GF-D8 (cell line): ENCODE results near the gene HOXA4.

Experiments used
- DNase-seq: peaks from one replicate; lab custom pipeline; 2025; lab: John Stamatoyannopoulos, UW

The HOXA4 gene

DNA sequence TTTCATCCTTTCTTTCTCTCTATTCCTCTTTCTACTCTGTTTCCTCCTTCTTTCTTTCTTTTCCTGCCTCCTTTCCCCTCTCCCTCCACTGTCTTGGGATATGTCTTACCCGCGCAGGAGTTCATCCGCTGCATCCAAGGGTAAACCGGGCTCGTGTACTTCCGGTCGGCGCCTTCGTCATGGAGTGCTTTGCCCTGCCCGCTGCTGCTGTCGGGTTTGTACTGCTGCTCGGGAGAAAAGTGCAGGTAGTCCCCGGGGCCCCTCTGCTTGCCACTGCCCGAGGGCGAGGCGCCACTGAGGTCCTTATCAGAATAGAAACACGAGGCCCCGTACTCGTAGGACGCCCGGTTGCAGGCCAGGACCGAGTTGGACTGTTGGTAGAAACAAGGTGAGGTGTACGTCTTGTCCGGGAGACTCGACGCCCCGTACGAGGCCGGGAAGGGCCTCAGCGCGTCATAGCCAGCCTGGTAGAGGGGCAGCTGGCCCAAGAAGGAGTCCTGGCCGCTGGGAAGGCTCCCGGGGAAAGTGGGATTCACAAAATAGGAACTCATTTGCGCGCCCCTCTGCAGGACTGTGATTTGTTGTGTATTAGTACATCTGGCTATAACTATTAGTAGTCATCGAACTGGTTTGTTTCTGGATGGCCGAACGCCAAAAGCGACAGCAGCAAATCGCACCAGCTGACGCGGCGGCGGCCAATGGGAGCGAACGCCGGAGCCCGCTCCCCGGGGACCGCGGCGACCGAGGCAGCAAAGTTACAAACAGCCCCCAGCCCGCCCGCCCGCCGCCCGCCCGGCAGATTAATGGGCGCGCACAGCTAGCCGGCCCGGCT is 16.9 kb upstream of the HOXA4 start, which contains the start of gene HOXA6:
TSS of gene HOXA6 (minus strand) at position 576 of the 832 bp plus-strand sequence. CDS start at position 551, 25 bp downstream.
- no peak for DNase-seq

DNA sequence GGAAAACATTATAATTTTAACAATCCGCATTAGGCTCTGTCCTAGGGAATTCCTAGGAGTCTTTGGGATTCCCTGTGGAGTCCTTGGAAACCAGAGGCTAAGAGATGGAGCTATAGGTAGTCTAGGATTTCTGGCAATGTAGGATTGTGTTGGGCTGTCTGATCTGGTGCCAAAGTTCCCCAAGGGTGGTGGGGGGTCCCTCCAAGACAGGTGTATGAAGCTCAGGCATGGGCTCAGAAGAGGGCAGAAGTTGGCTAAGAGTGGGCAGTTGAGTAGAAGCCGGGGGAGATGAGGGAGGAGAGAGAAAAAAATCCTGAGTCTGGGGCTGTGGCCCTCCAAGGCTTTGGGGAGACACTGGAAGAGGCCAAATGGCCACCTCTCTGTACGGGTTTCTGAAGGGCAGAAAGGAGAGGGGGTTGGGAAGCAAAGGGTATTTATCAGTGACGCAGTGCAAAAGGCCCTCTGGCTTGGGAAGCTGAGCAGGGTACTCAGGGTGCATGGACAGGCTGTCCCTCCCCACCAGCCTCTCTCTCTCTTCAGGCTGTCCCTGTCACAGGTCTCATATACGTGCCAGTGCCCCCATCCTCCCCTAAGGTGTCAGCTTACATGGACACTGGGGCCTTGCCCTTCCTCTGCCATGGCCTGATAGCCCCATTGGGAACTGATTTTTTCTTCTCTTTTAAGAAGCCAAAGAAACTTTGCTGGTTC is 16.1 kb upstream of the HOXA4 start:
- DNase-seq, result no peak

GRCh38 chr7:27145914-27146412 is 15.4 kb upstream of the HOXA4 start:
- no peak for DNase-seq

GRCh38 chr7:27145165-27145913 is 14.8 kb upstream of the HOXA4 start:
- DNase-seq, result no peak

- no peak for DNase-seq
Observed at GRCh38 chr7:27144781-27145164, 14.2 kb upstream of the HOXA4 start.

GRCh38 chr7:27143950-27144780 is 13.6 kb upstream of the HOXA4 start:
- no peak for DNase-seq

DNA sequence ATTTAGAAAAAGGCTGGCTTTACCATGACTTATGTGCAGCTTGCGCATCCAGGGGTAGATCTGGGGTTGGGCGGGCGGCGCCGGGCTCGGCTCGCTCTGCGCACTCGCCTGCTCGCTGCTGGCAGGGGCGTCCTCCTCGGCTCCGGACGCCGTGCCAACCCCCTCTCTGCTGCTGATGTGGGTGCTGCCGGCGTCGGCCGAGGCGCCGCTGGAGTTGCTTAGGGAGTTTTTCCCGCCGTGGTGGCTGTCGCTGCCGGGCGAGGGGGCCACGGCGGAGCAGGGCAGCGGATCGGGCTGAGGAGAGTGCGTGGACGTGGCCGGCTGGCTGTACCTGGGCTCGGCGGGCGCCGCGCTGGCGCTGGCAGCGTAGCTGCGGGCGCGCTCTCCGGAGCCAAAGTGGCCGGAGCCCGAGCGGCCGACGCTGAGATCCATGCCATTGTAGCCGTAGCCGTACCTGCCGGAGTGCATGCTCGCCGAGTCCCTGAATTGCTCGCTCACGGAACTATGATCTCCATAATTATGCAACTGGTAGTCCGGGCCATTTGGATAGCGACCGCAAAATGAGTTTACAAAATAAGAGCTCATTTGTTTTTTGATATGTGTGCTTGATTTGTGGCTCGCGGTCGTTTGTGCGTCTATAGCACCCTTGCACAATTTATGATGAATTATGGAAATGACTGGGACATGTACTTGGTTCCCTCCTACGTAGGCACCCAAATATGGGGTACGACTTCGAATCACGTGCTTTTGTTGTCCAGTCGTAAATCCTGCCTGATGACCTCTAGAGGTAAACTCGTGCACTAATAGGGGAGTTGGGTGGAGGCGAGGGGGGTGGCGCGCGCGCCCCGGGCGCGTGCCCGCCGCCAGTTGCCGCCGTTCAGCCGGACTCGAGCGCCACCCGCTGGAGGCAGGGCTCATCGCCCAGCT is 12.7 kb upstream of the HOXA4 start, which contains the start of gene HOXA5:
TSS of gene HOXA5 (minus strand) at position 659 of the 927 bp plus-strand sequence. CDS start at position 585, 74 bp downstream.
- DNase-seq, result no peak

- no peak for DNase-seq
Observed at GRCh38 chr7:27142580-27143022, 12.0 kb upstream of the HOXA4 start.

DNA sequence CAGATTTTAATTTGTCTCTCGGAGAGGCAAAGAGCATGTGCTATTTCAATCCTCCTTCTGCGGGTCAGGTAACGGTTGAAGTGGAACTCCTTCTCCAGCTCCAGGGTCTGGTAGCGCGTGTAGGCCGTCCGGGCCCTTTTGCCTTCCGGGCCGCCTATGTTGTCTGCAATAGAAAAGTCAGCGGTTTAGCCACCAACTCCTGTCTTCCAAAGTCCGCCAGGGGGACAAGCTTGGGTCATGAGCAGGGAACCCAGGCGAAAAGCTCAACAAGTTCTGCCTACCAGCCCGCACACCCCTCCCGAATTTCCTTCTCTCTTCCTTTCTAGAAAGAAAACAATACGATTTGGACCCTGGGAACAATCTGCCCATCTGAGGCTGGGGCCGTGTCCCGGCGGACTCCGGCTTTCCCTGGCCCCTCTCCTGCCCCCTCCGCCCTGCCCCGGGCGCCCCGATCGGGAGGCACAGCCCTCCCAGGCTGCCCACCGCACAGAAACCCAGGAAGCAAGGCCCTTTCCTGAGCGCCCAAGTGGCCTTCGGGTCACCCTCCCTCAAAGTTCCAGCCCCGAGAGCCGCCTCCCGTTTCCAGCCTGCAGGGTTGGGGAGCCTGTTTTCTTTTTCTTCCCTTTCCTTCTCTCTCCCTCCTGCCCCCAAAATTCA is 11.5 kb upstream of the HOXA4 start:
- no peak for DNase-seq

DNA sequence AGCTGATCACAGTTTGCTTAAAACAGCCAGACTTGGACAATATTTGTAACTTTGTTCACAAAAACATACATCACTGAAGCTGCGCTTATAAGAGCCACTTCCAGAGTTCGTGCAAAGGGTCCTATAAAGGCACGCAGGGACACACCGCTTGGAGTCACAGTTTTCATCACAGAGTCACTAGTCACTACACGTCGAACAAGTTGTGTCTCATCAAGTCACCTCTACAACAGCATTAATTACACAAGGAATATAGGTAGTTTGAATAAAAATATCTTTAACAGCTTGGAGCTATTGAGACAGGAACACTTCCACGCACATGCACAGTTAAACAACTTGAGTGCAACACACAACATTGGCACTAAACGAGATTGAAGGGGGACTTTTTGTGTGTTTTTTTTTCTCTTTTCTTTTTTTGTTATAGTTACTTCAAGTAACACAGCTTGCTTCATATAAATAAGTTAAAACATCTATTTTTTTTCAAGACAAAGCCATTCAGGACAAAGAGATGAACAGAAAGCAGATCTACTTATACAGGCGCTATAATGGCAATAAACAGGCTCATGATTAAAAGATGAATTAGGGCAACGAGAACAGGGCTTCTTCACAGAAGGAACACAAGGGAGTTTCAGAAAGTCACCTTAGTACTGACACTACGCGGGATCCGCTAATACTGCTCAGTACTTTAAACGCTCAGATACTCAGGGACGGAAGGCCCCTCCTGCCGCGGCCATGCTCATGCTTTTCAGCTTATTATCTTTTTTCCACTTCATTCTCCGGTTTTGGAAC is 10.8 kb upstream of the HOXA4 start:
- DNase-seq, result no peak

DNA sequence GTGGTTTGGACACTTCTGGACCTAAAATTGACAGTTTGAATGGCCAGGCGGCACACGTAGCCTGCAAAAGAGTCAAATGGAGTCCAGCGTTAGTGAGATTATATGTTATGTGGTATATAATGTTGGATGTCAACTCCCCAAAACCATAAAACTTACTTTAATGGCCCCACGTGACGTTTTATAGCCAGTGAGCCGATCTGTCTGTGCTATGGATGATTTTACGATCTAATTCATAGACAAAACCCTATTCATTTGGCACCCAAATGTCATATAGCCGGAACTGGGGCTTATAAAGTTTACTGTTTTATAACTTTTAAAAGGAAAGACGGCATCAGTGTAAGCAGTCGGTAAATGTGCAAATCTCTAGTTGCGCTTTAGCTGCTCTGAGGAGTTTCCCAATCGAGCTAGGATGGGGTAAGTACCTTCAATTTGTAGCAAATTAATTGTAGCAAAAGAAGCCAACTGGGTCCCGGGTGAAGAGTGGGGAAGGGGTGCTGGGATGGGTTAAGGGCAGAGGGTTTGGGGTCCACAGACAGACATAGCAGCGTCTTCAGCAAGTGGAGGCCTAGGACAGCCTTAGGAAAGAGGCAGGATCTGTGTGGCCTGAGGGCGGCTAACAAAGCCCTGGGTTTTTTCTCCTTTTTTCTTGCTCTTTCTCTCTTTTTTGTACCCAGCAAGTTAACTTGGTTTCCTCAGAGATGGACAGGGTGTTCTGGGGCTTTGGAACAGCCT is 9.7 kb upstream of the HOXA4 start:
- DNase-seq, result no peak

- DNase-seq, result no peak
Observed at GRCh38 chr7:27139334-27140125, 9.0 kb upstream of the HOXA4 start.

DNA sequence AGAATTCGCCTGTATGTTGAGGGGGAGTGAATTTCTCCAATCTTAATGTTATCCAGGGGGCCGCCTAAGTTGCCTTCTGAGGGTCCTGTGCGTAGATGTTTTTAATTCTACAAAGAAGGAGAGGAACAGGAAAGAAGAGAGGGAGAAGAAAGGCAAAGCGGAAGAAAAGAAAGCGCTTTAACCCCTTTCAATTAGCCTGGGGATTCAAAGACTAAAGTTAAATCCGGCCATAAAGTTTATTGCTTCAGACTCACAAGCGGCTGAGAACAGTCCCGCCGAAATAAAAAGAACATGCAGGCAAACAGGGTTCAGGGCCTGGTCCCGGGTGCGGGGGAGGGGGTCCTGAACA is 8.4 kb upstream of the HOXA4 start:
- DNase-seq, result no peak

GRCh38 chr7:27138472-27138871 is 7.9 kb upstream of the HOXA4 start:
- DNase-seq, result no peak

- DNase-seq, result no peak
Observed at GRCh38 chr7:27137640-27138315, 7.2 kb upstream of the HOXA4 start.

DNA sequence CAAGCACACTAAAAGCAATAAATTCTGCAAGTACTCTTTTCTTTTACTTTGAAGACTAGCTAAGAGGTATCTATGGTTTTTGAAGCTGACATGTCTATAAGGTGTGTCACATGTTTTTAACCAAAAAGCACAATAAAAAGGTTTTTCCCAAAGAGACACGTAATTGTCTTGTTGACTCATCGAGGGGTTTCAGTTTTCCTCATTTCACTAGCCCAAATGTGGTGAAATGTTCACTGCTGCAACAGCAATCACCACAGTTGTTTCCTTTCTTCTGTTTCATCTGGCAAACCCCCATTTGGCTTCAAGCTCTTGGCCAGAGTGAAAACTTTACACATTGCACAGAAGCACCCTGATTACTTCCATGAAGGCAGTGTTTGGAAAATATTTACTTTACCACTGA is 3.8 kb upstream of the HOXA4 start:
- DNase-seq, result no peak
